ENCODE measurements around the gene CDH23. TPM values are rescaled to one million over a fixed set of nuclear protein-coding genes. Genes with fewer than 3 reads are reported as not detected.

The CDH23 gene
- total and polyA plus RNA-seq, 2 donors (not counting 1 experiment from before 2014, with no cell fraction given) = 0.01 to 0.17 TPM

GRCh38 chr10:71742301-71743088 is 345.8 kb downstream of the CDH23 start:
- no peak overlapping the region for H3K27ac ChIP-seq (ENCODE audit: insufficient read depth, low read length)
- DNase-seq (ENCODE audit: low read depth in 2 of 2) = no peak
- no peak overlapping the region for H3K4me2 ChIP-seq (ENCODE audit: extremely low read depth, insufficient read depth, low read length)
- no peaks in the 10 kb centered on the region for H3K27me3 ChIP-seq (ENCODE audit: control insufficient read depth, insufficient read depth, low read length)
- no peak overlapping the region for H3K9ac ChIP-seq (ENCODE audit: insufficient read depth, low read length)
- H2AFZ ChIP-seq (ENCODE audit: low read length) = no peak overlapping the region
- no peak for TF ChIP-seq EZH2 (IDR thresholded peaks at IDR 0.05; ENCODE audit: low read length, missing control alignments)
- TF ChIP-seq CTCF (conservative IDR thresholded peaks at IDR 0.05 in 1 of 2, IDR thresholded peaks at IDR 0.05 in 1 of 2; ENCODE audit: low read depth in 1 of 2, low read length in 2 of 2) = no peak
- H3K4me3 ChIP-seq (replicated peaks in 1 of 4; ENCODE audit: control extremely low read depth in 1 of 4, insufficient read depth in 1 of 4, low read depth in 3 of 4, low read length in 4 of 4) = no peak overlapping the region
- H3K36me3 ChIP-seq (ENCODE audit: control insufficient read depth, insufficient read depth, low read length) = no peaks in the 10 kb centered on the region
- H4K20me1 ChIP-seq (ENCODE audit: control insufficient read depth, extremely low read depth, insufficient read depth, low read length) = no peaks in the 10 kb centered on the region
- H3K79me2 ChIP-seq (ENCODE audit: control insufficient read depth, insufficient read depth, low read length) = no peaks in the 10 kb centered on the region
- peaks cover 2% of the 10 kb centered on the region for H3K4me1 ChIP-seq (ENCODE audit: control insufficient read depth, extremely low read depth, insufficient read depth, low read length)
- no peaks in the 10 kb centered on the region for H3K9me3 ChIP-seq (ENCODE audit: control insufficient read depth, insufficient read depth, low read depth, low read length)

- H3K9me3 ChIP-seq (ENCODE audit: control insufficient read depth, insufficient read depth, low read depth, low read length) = no peaks in the 10 kb centered on the region
- H3K4me2 ChIP-seq (ENCODE audit: extremely low read depth, insufficient read depth, low read length) = no peak overlapping the region
- no peaks in the 10 kb centered on the region for H3K36me3 ChIP-seq (ENCODE audit: control insufficient read depth, insufficient read depth, low read length)
- no peak overlapping the region for H3K4me3 ChIP-seq (replicated peaks in 1 of 4; ENCODE audit: control extremely low read depth in 1 of 4, insufficient read depth in 1 of 4, low read depth in 3 of 4, low read length in 4 of 4)
- peaks cover 2% of the 10 kb centered on the region for H3K4me1 ChIP-seq (ENCODE audit: control insufficient read depth, extremely low read depth, insufficient read depth, low read length)
- H3K9ac ChIP-seq (ENCODE audit: insufficient read depth, low read length) = no peak overlapping the region
- DNase-seq (ENCODE audit: low read depth in 2 of 2) = no peak
- H2AFZ ChIP-seq (ENCODE audit: low read length) = no peak overlapping the region
- H4K20me1 ChIP-seq (ENCODE audit: control insufficient read depth, extremely low read depth, insufficient read depth, low read length) = no peaks in the 10 kb centered on the region
- H3K27ac ChIP-seq (ENCODE audit: insufficient read depth, low read length) = no peak overlapping the region
- H3K79me2 ChIP-seq (ENCODE audit: control insufficient read depth, insufficient read depth, low read length) = no peaks in the 10 kb centered on the region
- no peaks in the 10 kb centered on the region for H3K27me3 ChIP-seq (ENCODE audit: control insufficient read depth, insufficient read depth, low read length)
- TF ChIP-seq CTCF (conservative IDR thresholded peaks at IDR 0.05 in 1 of 2, IDR thresholded peaks at IDR 0.05 in 1 of 2; ENCODE audit: low read depth in 1 of 2, low read length in 2 of 2) (no peak), EZH2 (IDR thresholded peaks at IDR 0.05; ENCODE audit: low read length, missing control alignments) (no peak)
Measured at GRCh38 chr10:71743089-71743838, 346.5 kb downstream of the CDH23 start.

GRCh38 chr10:71743866-71744265 is 347.1 kb downstream of the CDH23 start:
- Histone ChIP-seq H3K9ac (ENCODE audit: insufficient read depth, low read length) (no peak overlapping the region), H3K4me3 (replicated peaks in 1 of 4; ENCODE audit: control extremely low read depth in 1 of 4, insufficient read depth in 1 of 4, low read depth in 3 of 4, low read length in 4 of 4) (no peak overlapping the region), H3K27me3 (ENCODE audit: control insufficient read depth, insufficient read depth, low read length) (no peaks in the 10 kb centered on the region), H3K9me3 (ENCODE audit: control insufficient read depth, insufficient read depth, low read depth, low read length) (no peaks in the 10 kb centered on the region), H3K4me1 (ENCODE audit: control insufficient read depth, extremely low read depth, insufficient read depth, low read length) (peaks cover 2% of the 10 kb centered on the region), H3K4me2 (ENCODE audit: extremely low read depth, insufficient read depth, low read length) (no peak overlapping the region), H3K79me2 (ENCODE audit: control insufficient read depth, insufficient read depth, low read length) (no peaks in the 10 kb centered on the region), H3K27ac (ENCODE audit: insufficient read depth, low read length) (no peak overlapping the region), H4K20me1 (ENCODE audit: control insufficient read depth, extremely low read depth, insufficient read depth, low read length) (no peaks in the 10 kb centered on the region), H2AFZ (ENCODE audit: low read length) (no peak overlapping the region), H3K36me3 (ENCODE audit: control insufficient read depth, insufficient read depth, low read length) (no peaks in the 10 kb centered on the region)
- no peak for DNase-seq (ENCODE audit: low read depth in 2 of 2)
- TF ChIP-seq CTCF (conservative IDR thresholded peaks at IDR 0.05 in 1 of 2, IDR thresholded peaks at IDR 0.05 in 1 of 2; ENCODE audit: low read depth in 1 of 2, low read length in 2 of 2) = no peak
- no peak for TF ChIP-seq EZH2 (IDR thresholded peaks at IDR 0.05; ENCODE audit: low read length, missing control alignments)

All from fibroblast of lung (primary cell).